ENCODE measurements around the gene GPR141. TPM values are rescaled to one million over a fixed set of nuclear protein-coding genes. Genes with fewer than 3 reads are reported as not detected.

The GPR141 gene
- total and polyA plus RNA-seq, 7 donors: 0.82 to 1.2 (median 1.2) TPM; not detected in 4

DNA sequence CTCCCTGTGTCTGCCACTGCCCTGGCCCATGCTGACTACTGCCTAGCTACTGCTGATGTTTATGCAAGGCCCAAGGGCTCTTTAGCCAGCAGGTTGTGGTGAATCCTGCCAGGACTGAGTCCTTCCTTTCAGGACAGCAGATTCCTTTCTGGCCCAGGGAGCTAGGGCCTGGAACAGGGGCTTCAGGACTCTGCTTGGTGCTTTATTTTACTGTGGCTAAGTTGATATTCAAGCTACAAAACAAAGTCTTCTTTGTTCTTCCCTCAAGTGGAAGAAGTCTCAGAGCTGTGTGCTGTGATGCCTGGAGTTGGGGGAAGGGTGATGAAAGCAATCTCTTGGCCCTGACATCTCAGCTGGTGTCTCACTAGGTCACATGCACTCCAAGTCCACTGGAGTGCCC lies 98.6 kb downstream of the GPR141 start:
- intact Hi-C loops (cut with DNase I): no loop called here
- no peak for DNase-seq
- TF ChIP-seq EP300 (IDR thresholded peaks at IDR 0.05) (no peak), POLR2AphosphoS5 (IDR thresholded peaks at IDR 0.05) (no peak), POLR2A (IDR thresholded peaks at IDR 0.05) (no peak)
- TF ChIP-seq, protein P1, sequence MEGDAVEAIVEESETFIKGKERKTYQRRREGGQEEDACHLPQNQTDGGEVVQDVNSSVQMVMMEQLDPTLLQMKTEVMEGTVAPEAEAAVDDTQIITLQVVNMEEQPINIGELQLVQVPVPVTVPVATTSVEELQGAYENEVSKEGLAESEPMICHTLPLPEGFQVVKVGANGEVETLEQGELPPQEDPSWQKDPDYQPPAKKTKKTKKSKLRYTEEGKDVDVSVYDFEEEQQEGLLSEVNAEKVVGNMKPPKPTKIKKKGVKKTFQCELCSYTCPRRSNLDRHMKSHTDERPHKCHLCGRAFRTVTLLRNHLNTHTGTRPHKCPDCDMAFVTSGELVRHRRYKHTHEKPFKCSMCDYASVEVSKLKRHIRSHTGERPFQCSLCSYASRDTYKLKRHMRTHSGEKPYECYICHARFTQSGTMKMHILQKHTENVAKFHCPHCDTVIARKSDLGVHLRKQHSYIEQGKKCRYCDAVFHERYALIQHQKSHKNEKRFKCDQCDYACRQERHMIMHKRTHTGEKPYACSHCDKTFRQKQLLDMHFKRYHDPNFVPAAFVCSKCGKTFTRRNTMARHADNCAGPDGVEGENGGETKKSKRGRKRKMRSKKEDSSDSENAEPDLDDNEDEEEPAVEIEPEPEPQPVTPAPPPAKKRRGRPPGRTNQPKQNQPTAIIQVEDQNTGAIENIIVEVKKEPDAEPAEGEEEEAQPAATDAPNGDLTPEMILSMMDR (IDR thresholded peaks at IDR 0.05): no peak
- no peaks in the 10 kb centered on the region for H3K27me3 ChIP-seq
- H3K4me1 ChIP-seq: no peaks in the 10 kb centered on the region
- H3K36me3 ChIP-seq: no peaks in the 10 kb centered on the region
- H3K4me3 ChIP-seq: no peak overlapping the region
- no peak overlapping the region for H3K27ac ChIP-seq
- peaks cover 0 to 2% (median 0%) of the 10 kb centered on the region in 4 donors for H3K9me3 ChIP-seq

DNA sequence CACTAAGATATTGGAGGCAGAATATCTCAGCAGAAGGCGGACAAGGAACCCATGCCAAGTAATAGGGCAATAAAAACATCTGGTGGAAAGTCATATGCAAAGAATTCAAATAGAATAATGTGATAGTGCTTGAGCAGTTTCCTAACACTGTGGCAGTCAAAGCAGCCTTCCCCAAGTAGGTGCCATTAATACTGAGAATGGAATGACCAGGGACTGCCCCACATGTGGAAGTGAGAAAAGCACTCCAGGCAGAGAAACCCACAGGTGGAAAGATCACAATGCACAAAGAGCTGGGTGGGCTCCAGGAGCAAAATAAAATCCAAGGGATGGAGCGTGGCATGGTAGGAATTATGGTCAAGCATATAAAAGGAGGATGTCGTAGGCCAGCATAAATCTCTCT lies 100.4 kb downstream of the GPR141 start:
- no peaks in the 10 kb centered on the region for H3K9me3 ChIP-seq
- no peak overlapping the region for H3K4me3 ChIP-seq
- DNase-seq: no peak
- no peak overlapping the region for H3K27ac ChIP-seq
- intact Hi-C loops (cut with DNase I): no loop called here
- no peaks in the 10 kb centered on the region for H3K27me3 ChIP-seq
- WGBS, 2 donors: 35 to 69% methylated on average over 3 of the region's 3 CpGs
- TF ChIP-seq POLR2AphosphoS5 (IDR thresholded peaks at IDR 0.05) (no peak), POLR2A (IDR thresholded peaks at IDR 0.05) (no peak), EP300 (IDR thresholded peaks at IDR 0.05) (no peak)
- TF ChIP-seq, protein P1 (IDR thresholded peaks at IDR 0.05): no peak
- no peaks in the 10 kb centered on the region for H3K4me1 ChIP-seq
- no peaks in the 10 kb centered on the region for H3K36me3 ChIP-seq

DNA sequence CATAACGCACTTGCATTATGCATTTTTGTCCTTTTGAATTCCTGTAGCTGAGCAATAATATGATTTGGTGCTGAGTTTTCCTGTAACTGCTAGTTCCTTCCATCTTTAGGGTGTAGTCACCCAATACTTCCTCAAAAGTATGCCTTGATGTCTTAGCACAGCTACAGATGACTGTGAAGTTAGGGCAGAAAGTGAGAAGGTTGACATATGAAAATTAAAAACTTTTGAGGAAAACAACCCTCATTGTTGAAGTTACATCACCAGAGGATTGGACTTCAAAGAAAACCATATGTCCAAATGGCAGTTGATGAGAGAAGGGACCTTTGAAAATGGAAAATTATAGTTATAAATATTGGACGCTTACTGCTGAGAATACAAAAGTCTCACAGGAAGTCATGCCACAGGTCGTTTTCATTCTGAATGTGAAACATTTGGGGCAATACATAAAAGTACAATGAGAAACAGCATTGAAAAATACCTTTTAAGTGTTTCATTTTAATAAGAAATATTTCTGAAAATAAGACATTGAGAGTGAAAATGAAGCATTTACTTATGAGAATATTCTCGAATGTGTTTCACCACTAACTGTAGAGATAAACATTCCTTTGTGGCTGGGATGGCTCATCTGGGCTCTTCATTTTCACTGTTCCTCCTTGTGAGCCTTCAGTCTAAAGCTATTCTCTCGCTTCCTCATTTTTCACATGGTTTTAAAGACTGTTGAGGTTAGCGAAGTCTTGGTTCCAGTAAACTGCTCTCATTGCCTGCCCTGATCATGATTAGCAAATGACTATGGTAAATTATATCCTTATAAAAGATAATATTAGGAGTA lies 103.4 kb downstream of the GPR141 start:
- Histone ChIP-seq H3K27ac (no peak overlapping the region), H3K27me3 (no peaks in the 10 kb centered on the region), H3K4me1 (no peaks in the 10 kb centered on the region), H3K4me3 (no peak overlapping the region), H3K9me3 (no peaks in the 10 kb centered on the region), H3K36me3 (no peaks in the 10 kb centered on the region)
- WGBS, 2 donors: 43 to 78% methylated on average over 6 of the region's 6 CpGs
- no peak for TF ChIP-seq EP300 (IDR thresholded peaks at IDR 0.05)
- no peak for TF ChIP-seq POLR2AphosphoS5 (IDR thresholded peaks at IDR 0.05)
- TF ChIP-seq, protein P1 (IDR thresholded peaks at IDR 0.05): no peak
- TF ChIP-seq POLR2A (IDR thresholded peaks at IDR 0.05): no peak
- intact Hi-C loops (cut with DNase I): no loop called here
- DNase-seq: no peak

Other genes with a start within 250 kb of the GPR141 start
- 10 to 100 TPM; 33.9 to 63.1 (median 41.5) TPM for gene ELMO1, start 234.9 kb upstream of the GPR141 start, total RNA-seq
- 10 to 100 TPM in 1 of 3 donors, 1 to 10 TPM in 2; 2.3 to 13.6 (median 2.4) TPM for gene ELMO1, start 234.9 kb upstream of the GPR141 start, polyA plus RNA-seq
- gene NME8, start 164.8 kb downstream of the GPR141 start, total RNA-seq: under 1 TPM in 1 of 4 donors, not detected in 3; 0.36 TPM
- gene NME8, start 164.8 kb downstream of the GPR141 start, polyA plus RNA-seq: not detected
- 10 to 100 TPM in 1 of 4 donors, 1 to 10 TPM in 3; 1.2 to 10.2 (median 2.3) TPM for gene SFRP4, start 233.1 kb downstream of the GPR141 start, total RNA-seq
- under 1 TPM; 0.23 to 0.60 (median 0.28) TPM for gene SFRP4, start 233.1 kb downstream of the GPR141 start, polyA plus RNA-seq
- 10 to 100 TPM in 3 of 4 donors, 1 to 10 TPM in 1; 9.2 to 20.9 (median 13.9) TPM for gene EPDR1, start 236.9 kb downstream of the GPR141 start, total RNA-seq
- gene EPDR1, start 236.9 kb downstream of the GPR141 start, polyA plus RNA-seq: 1 to 10 TPM; 4.2 to 5.8 (median 5.5) TPM

Data from sigmoid colon (tissue), 7 donors.